Stimulated activated memory B cell treated with anti-CD40 and anti-IgM and Interleukin-4, amounts not matched to agents 10 μg/mL and 1 μg/mL and 100 μg/mL, for 72 hours (primary cell): ENCODE measurements around the gene CFL1.
A peak's percentile ranks its signal among the peaks of the same experiment; 100 is the strongest.

ENCODE experiments used
- ATAC-seq: fragments of 150-1000 bp; cut with Tn5 transposase; 2 replicates; pipeline ENCODE4 v1.10.0; 2021
- H3K27ac Mint-ChIP-seq: one replicate; pipeline ENCODE4 v1.8.0; 2022; ENCODE audit warnings: mild to moderate bottlenecking, mixed read lengths
- H3K27me3 Mint-ChIP-seq: one replicate; pipeline ENCODE4 v1.8.0; 2022; ENCODE audit warnings: mixed read lengths
- H3K36me3 Mint-ChIP-seq: one replicate; pipeline ENCODE4 v1.8.0; 2022; ENCODE audit warnings: mixed read lengths
- H3K4me1 Mint-ChIP-seq: one replicate; pipeline ENCODE4 v1.8.0; 2022; ENCODE audit warnings: mixed read lengths
- H3K4me3 Mint-ChIP-seq: one replicate; pipeline ENCODE4 v1.8.0; 2022; ENCODE audit warnings: mild to moderate bottlenecking, moderate library complexity, mixed read lengths
- H3K9me3 Mint-ChIP-seq: one replicate; pipeline ENCODE4 v1.8.0; 2022; ENCODE audit warnings: mixed read lengths

The CFL1 gene

DNA sequence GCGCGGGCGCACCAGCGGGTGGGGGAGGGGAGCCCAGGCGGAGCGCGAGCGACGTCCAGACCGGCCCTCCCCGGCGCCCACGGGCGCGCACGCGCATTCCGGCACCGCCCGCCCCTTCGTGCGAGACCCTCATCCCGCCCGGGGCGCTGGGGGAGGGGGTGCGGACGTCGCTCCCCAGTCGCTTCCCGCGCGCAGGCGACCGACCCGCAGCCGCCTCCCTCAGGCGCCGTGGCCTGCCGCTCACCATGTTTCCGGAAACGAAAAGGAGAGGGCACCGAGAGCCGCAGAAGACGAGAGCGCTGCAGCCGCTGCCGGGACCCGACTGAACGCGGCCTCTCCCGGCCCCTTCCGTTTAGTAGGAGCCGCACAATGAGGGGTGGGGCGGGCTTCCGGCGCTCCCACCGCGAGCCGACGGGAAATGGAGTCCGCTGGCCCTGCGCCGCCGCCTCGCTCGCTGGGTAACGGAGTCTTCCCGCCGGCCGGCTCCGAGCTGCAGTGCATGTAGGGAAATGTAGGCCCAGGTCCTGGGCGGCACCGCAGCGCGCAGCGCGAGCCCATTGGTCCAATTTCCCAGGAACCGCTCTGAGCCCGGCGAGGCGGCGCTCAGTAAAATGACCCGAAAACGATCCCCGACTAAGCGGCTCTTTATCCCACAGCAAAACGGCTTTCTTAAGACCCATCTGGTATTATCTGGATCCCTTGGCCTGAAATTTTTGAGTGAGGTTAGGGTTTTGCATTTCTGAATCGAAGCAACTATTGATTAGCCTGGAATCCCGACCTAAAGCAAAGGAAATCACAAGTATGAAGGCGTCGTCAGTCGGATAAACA, at the start of gene CFL1:
CFL1 (minus strand) TSS at position 328 of the 828 bp plus-strand sequence; CDS start at position 247, 81 bp downstream.
- H3K4me3 Mint-ChIP-seq: peak within 1 kb of the TSS; percentile 90
- H3K27me3 Mint-ChIP-seq: no peaks in the 10 kb centered on the region
- peak within 1 kb of the TSS; percentile 97 for H3K27ac Mint-ChIP-seq
- H3K4me1 Mint-ChIP-seq: peaks cover 74% of the 10 kb centered on the region
- ATAC-seq: peak; percentile 82
- H3K36me3 Mint-ChIP-seq: peaks cover 48% of the 10 kb centered on the region
- no peaks in the 10 kb centered on the region for H3K9me3 Mint-ChIP-seq

DNA sequence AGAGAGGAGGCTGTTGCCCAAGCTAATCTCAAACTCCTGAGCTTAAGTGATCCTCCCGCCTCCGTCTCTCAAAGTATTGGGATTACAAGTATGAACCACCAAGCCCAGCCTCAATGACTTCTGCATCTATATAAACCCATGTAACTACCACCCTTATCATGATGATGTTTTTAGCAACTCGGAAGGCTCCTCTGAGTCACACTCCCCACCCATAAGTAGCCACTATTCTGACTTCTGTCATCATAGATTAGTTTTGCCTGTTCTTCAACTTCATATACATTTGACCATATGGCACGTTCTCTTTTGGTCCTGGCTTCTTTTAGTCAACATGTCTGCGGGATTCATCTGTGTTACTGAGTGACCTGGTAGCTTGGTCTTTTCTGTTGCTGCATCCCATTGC, 48.6 kb upstream of the CFL1 start:
- ATAC-seq: no peak
- H3K9me3 Mint-ChIP-seq: no peaks in the 10 kb centered on the region
- H3K36me3 Mint-ChIP-seq: no peaks in the 10 kb centered on the region
- no peak overlapping the region for H3K4me3 Mint-ChIP-seq
- no peak overlapping the region for H3K27ac Mint-ChIP-seq
- peaks cover 73% of the 10 kb centered on the region for H3K27me3 Mint-ChIP-seq
- peaks cover 4% of the 10 kb centered on the region for H3K4me1 Mint-ChIP-seq

DNA sequence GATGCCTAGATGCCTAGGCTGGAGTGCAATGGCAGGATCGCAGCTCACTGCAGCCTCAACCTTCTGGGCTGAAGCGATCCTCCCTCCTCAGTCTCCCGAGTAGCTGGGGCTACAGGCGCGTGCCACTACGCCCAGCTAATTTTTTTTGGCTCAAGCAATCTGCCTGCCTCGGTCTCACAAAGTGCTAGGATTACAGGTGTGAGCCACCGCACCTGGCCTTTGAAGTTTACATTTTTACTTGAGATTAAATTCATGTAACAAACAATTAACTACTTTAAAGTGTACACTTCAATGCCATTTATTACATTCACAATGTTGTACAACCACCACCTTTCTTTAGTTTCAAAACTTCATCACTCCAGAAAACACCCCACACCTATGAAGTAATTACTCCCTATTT, 45.7 kb upstream of the CFL1 start:
- Mint-ChIP-seq H3K4me3 (no peak overlapping the region), H3K4me1 (peaks cover 4% of the 10 kb centered on the region), H3K36me3 (no peaks in the 10 kb centered on the region), H3K9me3 (no peaks in the 10 kb centered on the region), H3K27ac (no peak overlapping the region), H3K27me3 (peaks cover 48% of the 10 kb centered on the region)
- ATAC-seq: no peak

DNA sequence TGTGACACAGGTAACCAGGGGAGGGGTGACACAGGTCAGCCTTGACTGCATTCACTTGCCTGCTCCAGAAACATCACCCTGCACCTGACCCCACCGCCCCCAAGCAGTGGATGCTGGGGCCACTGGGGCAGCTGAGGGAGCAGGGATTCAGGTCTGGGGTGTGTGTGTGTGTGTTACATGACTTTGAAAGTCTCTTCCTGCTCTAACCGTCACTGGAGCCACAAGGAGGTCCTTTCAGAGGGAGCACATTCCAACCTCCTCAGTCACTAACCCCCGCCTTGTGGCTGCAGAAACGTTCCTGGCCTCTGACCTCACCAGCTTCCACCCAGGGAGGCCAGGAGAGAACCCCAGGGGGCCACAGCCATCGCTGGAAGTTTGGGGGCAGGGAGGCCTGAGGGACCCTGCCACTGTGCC, 45.1 kb upstream of the CFL1 start:
- H3K4me3 Mint-ChIP-seq: no peak overlapping the region
- peaks cover 47% of the 10 kb centered on the region for H3K27me3 Mint-ChIP-seq
- no peaks in the 10 kb centered on the region for H3K9me3 Mint-ChIP-seq
- H3K27ac Mint-ChIP-seq: no peak overlapping the region
- ATAC-seq: no peak
- peaks cover 4% of the 10 kb centered on the region for H3K4me1 Mint-ChIP-seq
- no peaks in the 10 kb centered on the region for H3K36me3 Mint-ChIP-seq

DNA sequence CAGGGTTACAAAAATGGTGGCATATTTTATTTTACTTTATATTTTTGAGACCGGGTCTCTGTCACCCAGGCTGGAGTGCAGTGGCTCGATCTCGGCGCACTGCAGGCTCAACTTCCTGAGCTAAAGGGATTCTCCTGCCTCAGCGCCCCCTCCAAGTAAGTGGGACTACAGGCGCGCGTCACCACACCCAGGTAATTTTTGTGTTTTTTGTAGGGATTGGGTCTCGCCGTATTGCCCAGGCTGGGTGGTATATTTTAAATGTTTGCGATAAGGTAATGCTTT, 42.9 kb upstream of the CFL1 start:
- Mint-ChIP-seq H3K36me3 (no peaks in the 10 kb centered on the region), H3K4me1 (peaks cover 14% of the 10 kb centered on the region), H3K9me3 (no peaks in the 10 kb centered on the region), H3K4me3 (peak overlapping the region; percentile 46), H3K27ac (no peak overlapping the region), H3K27me3 (peaks cover 30% of the 10 kb centered on the region)
- no peak for ATAC-seq

DNA sequence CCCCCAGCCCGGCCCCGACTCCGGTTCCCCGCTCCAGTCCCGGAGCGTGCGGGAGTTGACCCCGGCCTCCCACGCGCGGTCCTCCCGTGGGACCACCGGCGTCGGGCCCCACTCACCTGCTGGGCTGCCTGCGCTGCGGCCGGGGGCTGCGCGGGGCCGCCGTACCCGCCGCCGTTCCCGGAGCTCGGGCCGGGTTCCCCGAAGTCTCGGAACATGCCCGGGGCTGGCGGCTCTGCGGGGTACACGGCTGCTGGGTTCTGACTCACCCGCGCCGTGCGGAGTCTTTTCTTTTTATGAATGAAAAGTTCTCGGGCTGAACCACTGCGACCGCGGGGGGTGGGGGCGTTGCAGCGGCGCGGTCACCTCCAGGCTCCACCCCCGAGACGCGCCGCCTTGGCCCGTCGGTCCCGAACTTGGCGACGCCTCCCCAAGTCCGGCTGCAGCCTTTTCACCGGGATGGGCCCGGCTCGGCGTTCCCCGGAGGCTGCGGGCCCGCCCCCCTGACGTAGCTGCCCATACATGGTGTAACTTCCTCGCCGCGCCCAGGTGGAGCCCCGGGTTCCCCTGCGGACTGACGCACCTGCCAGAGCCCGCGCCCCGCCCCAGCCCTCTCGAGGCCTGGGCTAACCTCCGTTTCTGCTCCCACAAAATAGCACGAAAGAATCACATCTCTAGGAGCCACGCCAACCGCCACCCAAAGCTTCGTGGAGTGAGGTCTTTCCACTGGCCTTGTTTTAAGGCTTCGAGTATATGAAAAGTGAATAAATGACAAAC, 42.3 kb upstream of the CFL1 start, which contains the start of gene FOSL1:
FOSL1 (minus strand) TSS at position 264 of the 774 bp plus-strand sequence; CDS start at position 215, 49 bp downstream.
- H3K4me1 Mint-ChIP-seq: peaks cover 20% of the 10 kb centered on the region
- H3K27me3 Mint-ChIP-seq: peaks cover 30% of the 10 kb centered on the region
- H3K36me3 Mint-ChIP-seq: no peaks in the 10 kb centered on the region
- peak; percentile 94 for ATAC-seq
- peak within 1 kb of the TSS; percentile 60 for H3K27ac Mint-ChIP-seq
- no peaks in the 10 kb centered on the region for H3K9me3 Mint-ChIP-seq
- H3K4me3 Mint-ChIP-seq: peak within 1 kb of the TSS; percentile 71

DNA sequence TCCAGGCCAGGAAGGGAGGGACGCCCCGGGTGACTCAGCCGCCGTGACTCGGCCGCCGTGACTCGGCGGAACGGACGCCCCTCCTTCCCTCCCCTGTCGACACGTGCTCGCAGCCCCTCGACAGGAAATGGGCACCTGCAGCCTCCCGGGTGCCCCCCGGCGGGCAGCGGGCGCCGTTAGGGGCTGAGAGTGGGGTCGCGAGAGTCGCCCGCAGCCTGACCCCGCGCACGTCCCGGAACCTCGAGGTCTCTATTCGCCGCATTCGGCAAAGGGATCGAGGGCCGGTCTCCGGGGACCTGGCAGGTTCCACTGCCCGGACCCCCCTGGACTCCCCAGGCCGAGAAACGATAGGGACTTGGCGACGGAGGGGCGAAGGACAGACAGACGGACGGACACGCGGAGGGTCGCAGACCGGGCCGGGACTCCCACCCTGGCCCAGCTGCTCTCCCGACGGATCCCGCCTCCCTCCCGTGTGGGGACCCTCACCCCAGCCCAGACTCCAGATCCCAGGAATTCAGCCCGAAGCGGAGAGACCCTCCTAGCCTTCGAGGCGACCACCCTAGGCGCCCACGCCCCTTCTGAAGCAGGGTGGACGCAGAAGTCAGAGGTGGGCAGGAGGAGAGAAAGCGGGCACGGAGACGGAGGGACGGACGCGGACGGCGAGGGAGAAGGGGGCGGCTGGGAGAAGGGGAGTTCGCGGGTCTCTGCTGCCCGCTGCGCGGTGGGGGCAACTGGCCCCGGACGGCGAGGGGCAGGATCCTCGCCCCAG, 41.6 kb upstream of the CFL1 start:
- ATAC-seq: no peak
- Mint-ChIP-seq H3K4me3 (peak overlapping the region; percentile 71), H3K9me3 (no peaks in the 10 kb centered on the region), H3K4me1 (peaks cover 23% of the 10 kb centered on the region), H3K36me3 (no peaks in the 10 kb centered on the region), H3K27me3 (peaks cover 30% of the 10 kb centered on the region), H3K27ac (peak overlapping the region; percentile 60)

DNA sequence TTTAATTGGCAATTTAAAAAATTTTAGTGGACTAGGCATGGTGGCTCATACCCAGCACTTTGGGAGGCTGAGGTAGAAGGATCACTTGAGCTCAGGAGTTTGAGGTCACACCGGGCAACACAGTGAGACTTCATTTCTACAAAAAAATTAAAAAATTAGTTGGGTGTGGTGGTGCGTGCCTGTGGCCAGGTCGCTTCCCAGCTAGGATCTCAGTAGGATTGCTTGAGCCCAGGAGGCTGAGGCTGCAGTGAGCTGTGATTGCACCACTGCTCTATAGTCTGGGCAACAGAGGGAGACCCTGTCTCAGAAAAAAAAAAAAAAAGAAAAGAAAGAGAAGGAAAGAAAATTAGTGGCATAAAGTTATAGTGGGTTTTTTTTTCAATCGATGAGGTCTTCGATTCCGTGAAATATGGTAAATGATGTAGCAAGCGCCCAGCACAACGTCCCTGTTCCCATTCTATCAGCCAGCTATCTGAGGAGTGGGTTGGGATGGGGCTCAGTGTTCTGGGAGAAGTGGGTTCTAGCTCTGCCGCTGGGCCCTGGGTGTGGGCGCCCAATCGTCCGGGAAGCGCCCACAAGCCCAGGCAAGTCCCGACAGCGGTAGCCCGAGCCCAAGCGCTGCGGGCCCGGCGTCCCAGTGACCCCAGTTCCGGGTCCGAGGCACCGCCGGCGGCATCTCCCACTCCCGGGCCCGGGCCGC, 40.8 kb upstream of the CFL1 start:
- H3K4me1 Mint-ChIP-seq: peaks cover 30% of the 10 kb centered on the region
- H3K9me3 Mint-ChIP-seq: no peaks in the 10 kb centered on the region
- H3K27me3 Mint-ChIP-seq: peaks cover 24% of the 10 kb centered on the region
- peak overlapping the region; percentile 79 for H3K4me3 Mint-ChIP-seq
- ATAC-seq: no peak
- H3K27ac Mint-ChIP-seq: peak overlapping the region; percentile 60
- no peaks in the 10 kb centered on the region for H3K36me3 Mint-ChIP-seq

DNA sequence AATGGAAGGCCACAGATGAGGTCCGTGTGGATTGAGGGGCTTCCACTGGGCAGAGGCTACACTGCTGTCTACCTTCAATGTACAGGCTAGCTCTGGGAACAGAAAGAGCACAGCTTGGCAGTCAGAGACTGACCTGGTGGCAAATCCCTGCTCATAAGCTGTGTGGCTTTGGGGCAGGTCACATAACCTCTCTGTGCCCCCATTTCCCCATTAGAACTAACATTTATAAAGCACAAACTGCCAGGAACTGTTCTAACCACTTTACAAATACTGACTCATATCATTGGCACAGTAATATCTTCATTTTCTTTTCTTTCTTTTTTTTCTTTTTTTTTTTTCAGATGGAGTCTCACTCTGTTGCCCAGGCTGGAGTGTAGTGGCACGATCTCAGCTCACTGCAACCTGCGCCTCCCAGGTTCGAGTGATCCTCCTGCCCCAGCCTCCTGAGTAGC, 39.1 kb upstream of the CFL1 start:
- Mint-ChIP-seq H3K27ac (no peak overlapping the region), H3K4me1 (peaks cover 47% of the 10 kb centered on the region), H3K4me3 (no peak overlapping the region), H3K27me3 (peaks cover 6% of the 10 kb centered on the region), H3K9me3 (no peaks in the 10 kb centered on the region), H3K36me3 (no peaks in the 10 kb centered on the region)
- ATAC-seq: no peak

DNA sequence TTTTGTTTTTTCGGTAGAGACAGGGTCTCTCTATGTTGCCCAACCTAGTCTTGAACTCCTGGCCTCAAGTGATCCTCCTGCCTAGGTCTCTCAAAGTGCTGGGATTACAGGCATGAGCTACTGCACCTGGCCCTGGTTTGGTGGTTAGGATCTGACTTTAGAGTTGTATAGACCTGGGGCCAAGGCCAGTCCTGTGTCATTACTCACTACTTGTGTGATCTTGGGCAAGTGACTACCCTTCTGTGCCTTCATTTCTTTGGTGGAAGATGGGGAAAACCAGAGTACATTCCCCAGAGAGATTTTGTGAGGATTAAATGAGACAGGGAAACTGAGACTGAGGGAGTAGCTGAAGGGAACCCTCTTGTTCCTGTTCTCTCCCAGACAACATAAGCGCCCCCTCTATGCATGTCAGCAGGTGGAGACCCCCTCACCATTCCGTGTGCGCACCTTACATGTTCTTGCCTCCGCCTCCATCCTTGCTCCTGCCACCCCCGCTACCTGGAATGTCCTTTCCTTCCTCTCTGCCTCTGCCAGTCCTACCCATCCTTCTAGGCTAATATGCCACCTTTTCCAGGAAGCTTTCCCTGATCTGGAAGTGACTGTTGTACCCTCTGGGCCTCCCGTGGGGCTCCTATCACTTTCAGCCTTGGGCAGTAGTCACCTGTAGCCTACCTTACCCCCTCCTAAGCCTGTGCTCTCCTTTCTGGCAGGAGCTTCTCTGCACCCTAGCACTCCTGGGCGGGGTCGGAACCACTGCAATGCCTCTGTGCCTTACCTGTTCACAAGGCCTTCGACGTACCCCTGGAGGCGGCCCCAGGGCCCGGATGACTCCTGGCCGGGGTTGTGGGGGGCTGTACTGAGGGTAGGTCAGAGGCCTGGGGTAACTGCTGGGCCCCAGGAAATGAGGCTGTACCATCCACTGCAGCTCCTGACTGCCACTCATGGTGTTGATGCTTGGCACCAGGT, 38.3 kb upstream of the CFL1 start:
- Mint-ChIP-seq H3K9me3 (no peaks in the 10 kb centered on the region), H3K27me3 (no peaks in the 10 kb centered on the region), H3K36me3 (no peaks in the 10 kb centered on the region), H3K4me1 (peaks cover 54% of the 10 kb centered on the region), H3K4me3 (no peak overlapping the region), H3K27ac (peak overlapping the region; percentile 92)
- no peak for ATAC-seq

DNA sequence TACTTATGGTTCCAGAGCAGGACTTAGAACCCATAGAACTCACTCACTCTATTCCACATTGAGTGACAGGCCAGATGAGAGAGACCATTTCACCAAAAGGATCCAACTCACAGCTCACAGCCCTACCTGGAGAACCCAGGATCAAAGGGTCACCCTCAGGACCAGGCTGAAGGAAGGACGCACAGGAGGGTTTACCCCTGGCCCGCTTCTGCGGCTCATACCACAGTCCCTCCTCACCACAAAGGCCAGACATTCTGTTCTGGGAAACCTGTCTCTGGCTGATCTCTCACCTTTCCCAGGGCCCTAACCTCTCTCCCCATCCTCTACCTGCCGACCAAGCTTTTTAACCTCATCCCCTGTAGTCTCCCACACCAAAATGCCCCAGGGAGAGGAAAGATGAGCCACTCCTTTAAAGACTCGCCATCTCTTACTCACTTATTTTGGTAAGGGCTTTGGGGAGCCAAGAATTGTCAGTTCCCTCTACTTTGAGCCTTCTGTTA, 37.6 kb upstream of the CFL1 start:
- H3K27ac Mint-ChIP-seq: peak overlapping the region; percentile 92
- no peak overlapping the region for H3K4me3 Mint-ChIP-seq
- peaks cover 52% of the 10 kb centered on the region for H3K4me1 Mint-ChIP-seq
- no peaks in the 10 kb centered on the region for H3K27me3 Mint-ChIP-seq
- H3K9me3 Mint-ChIP-seq: no peaks in the 10 kb centered on the region
- no peak for ATAC-seq
- no peaks in the 10 kb centered on the region for H3K36me3 Mint-ChIP-seq

DNA sequence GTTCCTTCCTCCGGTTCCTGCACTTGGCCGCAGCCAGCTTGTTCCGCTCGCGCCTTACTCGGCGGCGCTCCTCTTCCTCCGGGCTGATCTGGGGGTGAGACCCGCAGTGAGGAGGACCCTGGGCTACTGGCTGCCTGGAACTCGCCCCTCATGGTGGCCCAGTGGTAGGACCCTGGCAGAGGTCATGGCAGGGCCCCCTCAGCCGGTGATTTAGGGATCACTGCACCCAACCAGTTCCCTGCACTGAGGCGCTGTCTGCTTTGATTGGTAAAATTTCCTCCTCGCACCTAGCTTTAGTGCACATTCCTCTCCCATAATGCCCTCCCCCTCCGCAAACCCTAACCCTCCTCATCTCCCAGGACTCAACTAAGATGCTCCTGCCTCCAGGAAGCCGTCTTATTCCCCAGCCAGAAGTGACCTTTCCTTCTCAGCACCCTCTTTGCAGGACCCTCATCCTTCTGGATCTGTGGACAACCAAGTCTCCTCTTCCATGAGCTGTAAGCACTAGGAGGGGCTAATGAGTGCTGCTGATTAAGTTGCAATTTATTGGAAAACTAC, 36.1 kb upstream of the CFL1 start:
- H3K9me3 Mint-ChIP-seq: no peaks in the 10 kb centered on the region
- H3K36me3 Mint-ChIP-seq: no peaks in the 10 kb centered on the region
- no peak for ATAC-seq
- H3K27ac Mint-ChIP-seq: peak overlapping the region; percentile 92
- peaks cover 64% of the 10 kb centered on the region for H3K4me1 Mint-ChIP-seq
- H3K27me3 Mint-ChIP-seq: no peaks in the 10 kb centered on the region
- H3K4me3 Mint-ChIP-seq: peak overlapping the region; percentile 83

DNA sequence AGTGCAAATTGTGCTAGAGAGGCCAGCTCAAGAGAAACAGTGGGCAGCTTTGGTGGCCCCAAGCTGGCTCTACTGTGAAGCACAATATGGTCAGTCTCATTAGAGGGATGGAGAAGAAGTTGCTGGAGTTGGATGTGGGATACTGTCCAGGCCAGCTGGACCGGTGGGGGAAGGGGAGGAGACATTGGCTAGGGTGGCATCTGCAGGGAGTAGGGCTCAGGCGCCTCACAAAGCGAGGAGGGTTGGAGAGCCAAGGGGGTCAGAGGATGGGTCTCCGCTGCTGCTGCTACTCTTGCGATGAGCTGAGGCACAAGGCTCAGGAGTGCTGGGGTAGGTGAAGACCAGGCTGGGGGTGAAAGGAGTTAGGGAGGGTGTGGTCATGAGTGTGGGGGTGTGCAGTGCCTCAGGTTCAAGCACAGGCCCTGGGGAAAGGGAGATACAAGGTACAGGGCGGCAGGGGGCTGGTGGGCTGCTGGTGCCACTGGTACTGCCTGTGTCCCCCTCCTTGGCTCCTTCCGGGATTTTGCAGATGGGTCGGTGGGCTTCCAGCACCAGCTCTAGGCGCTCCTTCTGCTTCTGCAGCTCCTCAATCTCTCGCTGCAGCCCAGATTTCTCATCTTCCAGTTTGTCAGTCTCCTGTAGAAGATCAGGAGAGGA, 34.8 kb upstream of the CFL1 start:
- peak overlapping the region; percentile 92 for H3K27ac Mint-ChIP-seq
- peaks cover 77% of the 10 kb centered on the region for H3K4me1 Mint-ChIP-seq
- H3K4me3 Mint-ChIP-seq: peak overlapping the region; percentile 83
- H3K36me3 Mint-ChIP-seq: no peaks in the 10 kb centered on the region
- no peaks in the 10 kb centered on the region for H3K9me3 Mint-ChIP-seq
- ATAC-seq: no peak
- no peaks in the 10 kb centered on the region for H3K27me3 Mint-ChIP-seq
